Measurements from ENCODE around the gene ZBTB22.
"Not testable (repeated sequence)": the region's sequence is repeated elsewhere in the genome, so short reads cannot be mapped to it uniquely, and the experiment has no call there.

The ZBTB22 gene
- 14.2 to 47.2 (median 19.9) reads per million in 9 experiments for total RNA-seq

- no peaks in the 10 kb centered on the region for H3K9me3 Mint-ChIP-seq
- DNase-seq = peak; percentile 93 to 97 (median 94)
- peak within 1 kb of the TSS; percentile 92 to 99 for H3K4me3 Mint-ChIP-seq
- H3K36me3 Mint-ChIP-seq (ENCODE audit: insufficient read depth) = peaks cover 75% of the 10 kb centered on the region
- no peaks in the 10 kb centered on the region for H3K27me3 Mint-ChIP-seq
- ATAC-seq (replicated peaks) = peak; percentile 54
- H3K4me1 Mint-ChIP-seq (ENCODE audit: low read depth in 2 of 2) = peaks cover 69 to 80% of the 10 kb centered on the region in 2 donors
- peak within 1 kb of the TSS; percentile 94 to 100 for H3K27ac Mint-ChIP-seq
Observed at GRCh38 chr6:33317669-33318425, at the start of gene ZBTB22. Gene ZBTB22, minus strand, starts transcription at chr6:33317744. Its CDS starts 828 bp downstream, at chr6:33316916.

- ATAC-seq (replicated peaks) (no peak), DNase-seq (no peak)
- H3K36me3 Mint-ChIP-seq (ENCODE audit: insufficient read depth) = no peaks in the 10 kb centered on the region
- no peaks in the 10 kb centered on the region for H3K9me3 Mint-ChIP-seq
- no peaks in the 10 kb centered on the region for H3K4me1 Mint-ChIP-seq (ENCODE audit: low read depth in 2 of 2)
- H3K27me3 Mint-ChIP-seq = no peaks in the 10 kb centered on the region
- H3K4me3 Mint-ChIP-seq = no peak overlapping the region
- H3K27ac Mint-ChIP-seq = no peak overlapping the region
Observed at GRCh38 chr6:33367009-33367714, 49.6 kb upstream of the ZBTB22 start.

GRCh38 chr6:33365206-33365971, 47.8 kb upstream of the ZBTB22 start:
- H3K36me3 Mint-ChIP-seq (ENCODE audit: insufficient read depth); H3K27ac Mint-ChIP-seq; H3K4me3 Mint-ChIP-seq; H3K4me1 Mint-ChIP-seq (ENCODE audit: low read depth in 2 of 2); DNase-seq; H3K27me3 Mint-ChIP-seq; ATAC-seq (replicated peaks); H3K9me3 Mint-ChIP-seq: not testable (repeated sequence)

- H3K4me1 Mint-ChIP-seq (ENCODE audit: low read depth in 2 of 2); DNase-seq; H3K9me3 Mint-ChIP-seq; H3K36me3 Mint-ChIP-seq (ENCODE audit: insufficient read depth); ATAC-seq (replicated peaks); H3K4me3 Mint-ChIP-seq; H3K27me3 Mint-ChIP-seq: not testable (repeated sequence)
- H3K27ac Mint-ChIP-seq = peak overlapping the region in 1 of 2 donors; percentile 52
Observed at GRCh38 chr6:33364475-33365205, 47.1 kb upstream of the ZBTB22 start.

GRCh38 chr6:33363486-33363885, 45.9 kb upstream of the ZBTB22 start:
- not testable (repeated sequence) for DNase-seq; H3K36me3 Mint-ChIP-seq (ENCODE audit: insufficient read depth); H3K9me3 Mint-ChIP-seq; H3K4me1 Mint-ChIP-seq (ENCODE audit: low read depth in 2 of 2); H3K27ac Mint-ChIP-seq; H3K27me3 Mint-ChIP-seq; ATAC-seq (replicated peaks); H3K4me3 Mint-ChIP-seq

- no peak overlapping the region for H3K27ac Mint-ChIP-seq
- H3K9me3 Mint-ChIP-seq = no peaks in the 10 kb centered on the region
- no peaks in the 10 kb centered on the region for H3K27me3 Mint-ChIP-seq
- no peaks in the 10 kb centered on the region for H3K36me3 Mint-ChIP-seq (ENCODE audit: insufficient read depth)
- no peak overlapping the region for H3K4me3 Mint-ChIP-seq
- ATAC-seq (replicated peaks) (no peak), DNase-seq (no peak)
- peaks cover 0 to 4% of the 10 kb centered on the region in 2 donors for H3K4me1 Mint-ChIP-seq (ENCODE audit: low read depth in 2 of 2)
Observed at GRCh38 chr6:33359331-33359730, 41.8 kb upstream of the ZBTB22 start.

- not testable (repeated sequence) for H3K27ac Mint-ChIP-seq; H3K4me1 Mint-ChIP-seq (ENCODE audit: low read depth in 2 of 2); DNase-seq; H3K4me3 Mint-ChIP-seq; ATAC-seq (replicated peaks); H3K36me3 Mint-ChIP-seq (ENCODE audit: insufficient read depth); H3K27me3 Mint-ChIP-seq; H3K9me3 Mint-ChIP-seq
Observed at GRCh38 chr6:33357160-33357871, 39.8 kb upstream of the ZBTB22 start.

- no peaks in the 10 kb centered on the region for H3K9me3 Mint-ChIP-seq
Observed at GRCh38 chr6:33356295-33356694, 38.8 kb upstream of the ZBTB22 start.

GRCh38 chr6:33355860-33356259, 38.3 kb upstream of the ZBTB22 start:
- not testable (repeated sequence) for H3K9me3 Mint-ChIP-seq; H3K27me3 Mint-ChIP-seq; ATAC-seq (replicated peaks); H3K36me3 Mint-ChIP-seq (ENCODE audit: insufficient read depth); H3K4me1 Mint-ChIP-seq (ENCODE audit: low read depth in 2 of 2); H3K27ac Mint-ChIP-seq; H3K4me3 Mint-ChIP-seq; DNase-seq

More at GRCh38 chr6:33356295-33356694, 38.8 kb upstream of the ZBTB22 start:
- Mint-ChIP-seq H3K4me3 (no peak overlapping the region), H3K27me3 (no peaks in the 10 kb centered on the region), H3K36me3 (ENCODE audit: insufficient read depth) (no peaks in the 10 kb centered on the region), H3K4me1 (ENCODE audit: low read depth in 2 of 2) (peaks cover 0 to 4% of the 10 kb centered on the region in 2 donors), H3K27ac (no peak overlapping the region)
- ATAC-seq (replicated peaks) (no peak), DNase-seq (no peak)

GRCh38 chr6:33347816-33348215, 30.3 kb upstream of the ZBTB22 start:
- Mint-ChIP-seq H3K27ac (no peak overlapping the region), H3K27me3 (no peaks in the 10 kb centered on the region), H3K4me3 (no peak overlapping the region), H3K36me3 (ENCODE audit: insufficient read depth) (peaks cover 20% of the 10 kb centered on the region), H3K4me1 (ENCODE audit: low read depth in 2 of 2) (peaks cover 20 to 26% of the 10 kb centered on the region in 2 donors), H3K9me3 (no peaks in the 10 kb centered on the region)
- ATAC-seq (replicated peaks) = no peak
- no peak for DNase-seq

- not testable (repeated sequence) for ATAC-seq (replicated peaks); H3K4me3 Mint-ChIP-seq; H3K27me3 Mint-ChIP-seq; DNase-seq; H3K9me3 Mint-ChIP-seq
- H3K4me1 Mint-ChIP-seq (ENCODE audit: low read depth in 2 of 2) = peaks cover 20 to 26% of the 10 kb centered on the region in 2 donors
- H3K27ac Mint-ChIP-seq = peak overlapping the region in 1 of 2 donors; percentile 72
- H3K36me3 Mint-ChIP-seq (ENCODE audit: insufficient read depth) = peaks cover 20% of the 10 kb centered on the region
Observed at GRCh38 chr6:33346972-33347371, 29.4 kb upstream of the ZBTB22 start.
